Upper lobe of left lung (tissue), 6 donors: ENCODE measurements around the gene TMPRSS11A. TPM values are rescaled to one million over a fixed set of nuclear protein-coding genes. Genes with fewer than 3 reads are reported as not detected.

Source experiments
- small RNA-seq, 4 donors: library from RNA; depleted of rRNA; stranded (forward); fragments of <200 nt; gene quantifications; one replicate each; pipeline ENCODE3, GENCODE V24; 2016
- total RNA-seq, 6 donors: library from RNA; depleted of rRNA in 4 of 6; stranded (reverse); fragments of >200 nt in 4 of 6; gene quantifications; one replicate each; pipeline versions ENCODE4 v1.1.0 to v1.2.1, GENCODE V29; 2016 to 2021
- donor health status: DM: no; HTN: no; CAD: no; lungs with moderate emphysema.
- donor health status: DM: no; HTN: yes; CAD: no; lungs with severe emphysema.

Gene TMPRSS11A
- total RNA-seq, 6 donors from 2014 or later = 0.20 TPM; not detected in 5

Small RNAs within 50 kb of the gene (small RNA-seq; reads per million reads assigned to genes)
- 0 reads per million in 4 donors for gene RNU6-95P

Other genes with a start within 250 kb of the TMPRSS11A start
- gene GNRHR, start 209.1 kb downstream of the TMPRSS11A start, total RNA-seq = not detected
- 1 to 10 TPM in 2 of 6 donors, not detected in 4; 1.0 to 1.6 TPM for gene TMPRSS11D, start 79.5 kb downstream of the TMPRSS11A start, total RNA-seq
- not detected for gene TMPRSS11F, start 166.4 kb upstream of the TMPRSS11A start, total RNA-seq